Measurements from ENCODE around the gene SLC8B1.

The SLC8B1 gene

DNA sequence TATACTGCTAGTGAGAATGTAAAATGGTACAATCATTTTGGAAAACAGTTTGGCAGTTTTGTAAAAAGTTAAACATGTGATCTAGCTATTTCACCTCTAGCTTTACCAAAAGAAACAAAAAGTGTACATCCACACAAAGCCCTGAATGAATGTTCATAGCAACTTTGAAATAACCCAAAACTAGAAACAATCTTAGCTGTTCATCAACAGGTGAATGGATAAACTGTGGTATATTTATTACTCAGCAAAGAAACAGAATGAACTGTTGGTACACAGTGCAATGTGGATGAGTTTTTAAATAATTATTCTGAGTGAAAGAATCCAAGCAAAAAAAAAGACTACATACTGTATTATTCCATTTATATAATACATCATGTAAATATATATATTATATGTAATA is 77.3 kb downstream of the SLC8B1 start:
- no peak overlapping the region for H3K27ac ChIP-seq
- TF ChIP-seq, protein P1, sequence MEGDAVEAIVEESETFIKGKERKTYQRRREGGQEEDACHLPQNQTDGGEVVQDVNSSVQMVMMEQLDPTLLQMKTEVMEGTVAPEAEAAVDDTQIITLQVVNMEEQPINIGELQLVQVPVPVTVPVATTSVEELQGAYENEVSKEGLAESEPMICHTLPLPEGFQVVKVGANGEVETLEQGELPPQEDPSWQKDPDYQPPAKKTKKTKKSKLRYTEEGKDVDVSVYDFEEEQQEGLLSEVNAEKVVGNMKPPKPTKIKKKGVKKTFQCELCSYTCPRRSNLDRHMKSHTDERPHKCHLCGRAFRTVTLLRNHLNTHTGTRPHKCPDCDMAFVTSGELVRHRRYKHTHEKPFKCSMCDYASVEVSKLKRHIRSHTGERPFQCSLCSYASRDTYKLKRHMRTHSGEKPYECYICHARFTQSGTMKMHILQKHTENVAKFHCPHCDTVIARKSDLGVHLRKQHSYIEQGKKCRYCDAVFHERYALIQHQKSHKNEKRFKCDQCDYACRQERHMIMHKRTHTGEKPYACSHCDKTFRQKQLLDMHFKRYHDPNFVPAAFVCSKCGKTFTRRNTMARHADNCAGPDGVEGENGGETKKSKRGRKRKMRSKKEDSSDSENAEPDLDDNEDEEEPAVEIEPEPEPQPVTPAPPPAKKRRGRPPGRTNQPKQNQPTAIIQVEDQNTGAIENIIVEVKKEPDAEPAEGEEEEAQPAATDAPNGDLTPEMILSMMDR (conservative IDR thresholded peaks at IDR 0.05) = no peak

DNA sequence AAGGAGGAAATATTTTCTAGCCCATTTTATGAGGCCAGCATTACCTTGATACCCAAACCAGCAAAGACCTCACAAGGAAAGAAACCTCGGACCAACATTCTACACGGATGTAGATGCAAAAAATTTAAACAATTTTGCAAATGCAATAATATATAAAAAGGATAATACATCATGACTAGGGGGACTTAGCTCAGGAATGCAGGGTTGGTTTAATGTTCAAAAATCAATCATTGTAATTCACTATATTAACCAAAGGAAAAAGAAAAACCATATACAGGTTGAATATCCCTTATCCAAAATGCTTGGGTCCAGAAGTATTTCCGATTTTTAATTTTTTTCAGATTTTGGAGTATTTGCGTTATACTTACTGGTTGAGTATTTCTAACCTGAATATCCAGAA is 80.6 kb downstream of the SLC8B1 start:
- TF ChIP-seq, protein P1 (conservative IDR thresholded peaks at IDR 0.05) = no peak
- no peak overlapping the region for H3K27ac ChIP-seq

DNA sequence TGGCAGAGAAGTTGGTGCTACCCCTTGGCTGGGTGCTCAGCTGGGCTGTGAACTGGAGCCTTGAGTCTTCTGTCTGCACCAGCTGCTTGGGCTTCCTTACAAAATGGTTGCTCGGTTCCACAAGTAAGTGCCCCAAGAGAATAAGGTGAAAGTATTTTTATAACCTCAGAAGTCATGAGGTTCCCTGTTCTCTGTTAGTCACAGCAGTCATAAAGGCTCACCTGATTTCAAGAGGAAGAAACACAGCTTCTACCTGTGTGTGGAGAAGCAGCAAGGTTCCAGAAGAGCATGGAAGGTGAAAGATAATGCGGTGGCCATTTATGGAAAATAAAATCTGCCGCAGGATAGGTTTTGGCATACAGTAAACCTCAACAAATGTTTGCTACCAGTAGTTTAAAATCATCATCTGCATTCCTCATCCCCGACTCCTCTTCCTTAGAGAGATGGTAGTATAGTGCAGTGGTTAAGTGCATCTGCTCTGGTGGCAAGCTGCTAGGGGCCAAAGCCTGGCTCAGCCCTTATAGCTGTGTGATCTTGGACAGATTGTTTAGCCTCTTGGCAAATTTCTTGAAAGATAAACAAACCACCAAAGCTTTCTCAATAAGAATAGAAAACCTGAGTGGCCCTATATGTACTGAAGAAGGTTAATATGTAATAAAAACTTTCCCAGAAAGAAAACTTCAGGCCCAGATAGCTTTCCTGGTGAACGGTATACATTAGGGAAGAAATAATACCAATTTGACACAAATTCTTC is 81.2 kb downstream of the SLC8B1 start:
- H3K27ac ChIP-seq = peak overlapping the region; percentile 17
- TF ChIP-seq, protein P1 (conservative IDR thresholded peaks at IDR 0.05) = no peak

- no peak overlapping the region for H3K27ac ChIP-seq
- TF ChIP-seq, protein P1 (conservative IDR thresholded peaks at IDR 0.05) = no peak
Observed at GRCh38 chr12:113252494-113252893, 82.4 kb downstream of the SLC8B1 start.

- TF ChIP-seq, protein P1 (conservative IDR thresholded peaks at IDR 0.05) = no peak
- no peak overlapping the region for H3K27ac ChIP-seq
Observed at GRCh38 chr12:113251404-113252070, 83.4 kb downstream of the SLC8B1 start.

- H3K27ac ChIP-seq = peak overlapping the region; percentile 100; the same call in 1 of the 2 replicates
- TF ChIP-seq, protein P1 (conservative IDR thresholded peaks at IDR 0.05) = no peak
Observed at GRCh38 chr12:113250045-113250444, 84.9 kb downstream of the SLC8B1 start.

DNA sequence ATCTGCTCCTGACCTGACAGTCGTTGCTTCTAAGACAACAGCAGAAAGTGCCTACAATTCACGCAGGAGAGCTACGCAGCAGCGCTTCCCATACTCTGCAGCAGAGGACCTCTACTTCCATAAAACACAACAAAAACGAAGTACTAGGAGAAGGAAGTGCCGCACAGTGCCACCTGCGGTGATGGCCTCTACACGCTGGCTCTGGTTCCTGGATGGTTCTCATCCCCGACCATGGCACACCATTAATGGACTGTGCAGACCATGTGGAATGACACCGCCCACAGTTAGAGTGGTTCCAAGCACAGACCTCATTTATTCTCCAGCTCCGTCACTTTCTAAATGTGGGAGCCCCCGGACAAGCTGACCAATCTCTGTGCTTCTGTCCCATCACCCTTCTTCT is 85.4 kb downstream of the SLC8B1 start:
- TF ChIP-seq, protein P1 (conservative IDR thresholded peaks at IDR 0.05) = no peak
- peak overlapping the region; percentile 100; the same call in 1 of the 2 replicates for H3K27ac ChIP-seq
